ENCODE measurements around the gene OR2M4. TPM values are rescaled to one million over a fixed set of nuclear protein-coding genes. Genes with fewer than 3 reads are reported as not detected.

The OR2M4 gene
- total and polyA plus RNA-seq, 2 of the 4 experiments (the other 2 are of a cell fraction), result not detected

DNA sequence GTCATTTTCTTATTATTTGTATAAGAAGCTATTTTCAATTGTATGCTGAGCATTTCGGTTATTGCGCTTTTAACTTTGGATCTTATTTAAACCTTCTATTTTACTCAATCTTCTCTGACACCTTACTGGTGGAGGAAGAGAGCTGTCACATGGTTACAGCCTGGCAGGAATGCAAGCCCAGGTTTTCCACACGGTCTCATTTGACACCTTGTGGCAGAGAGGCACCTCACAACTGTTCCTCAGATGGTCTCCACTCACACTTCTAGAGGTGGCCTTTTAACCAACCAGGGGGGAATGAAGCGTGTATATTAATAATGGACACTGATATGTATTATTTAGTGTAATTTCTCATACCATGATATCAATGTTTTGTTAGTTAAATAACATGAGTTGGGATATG is 37.0 kb downstream of the OR2M4 start:
- no peak overlapping the region for H2BK5ac ChIP-seq (ENCODE audit: low read depth, low read length, poor library complexity, severe bottlenecking)
- POLR2A ChIA-PET (ENCODE audit: unreplicated experiment), result no interaction called here
- no peaks in the 10 kb centered on the region; the same call in 1 of the 2 replicates for H3K9me3 ChIP-seq (ENCODE audit: control insufficient read depth, insufficient read depth, low read length)
- H3K9me1 ChIP-seq (ENCODE audit: insufficient read depth, low read length), result no peaks in the 10 kb centered on the region
- no peak overlapping the region for H3K23ac ChIP-seq (ENCODE audit: low read depth, low read length)
- intact Hi-C loops (cut with micrococcal nuclease), result no loop called here
- no peak overlapping the region for H3K4ac ChIP-seq (ENCODE audit: low read depth, low read length)
- no TSS peak for BruUV-seq (replicated peaks)
- no peak overlapping the region for H3K4me3 ChIP-seq (ENCODE audit: insufficient read depth, low read depth, low read length)
- H3K9ac ChIP-seq (ENCODE audit: low read depth, low read length), result no peak overlapping the region
- H3K79me1 ChIP-seq (ENCODE audit: low read depth in 1 of 2, low read length in 2 of 2), result no peaks in the 10 kb centered on the region
- in situ Hi-C loops (cut with MboI; ENCODE audit: low sequenced_read_pairs), result no loop called here
- H4K5ac ChIP-seq (ENCODE audit: low read depth, low read length), result no peak overlapping the region
- dilution Hi-C loops (cut with HindIII; ENCODE audit: low sequenced_read_pairs, unreplicated experiment), result no loop called here
- no peak overlapping the region for H3K14ac ChIP-seq (replicated peaks; ENCODE audit: low read depth, low read length)
- H3K27ac ChIP-seq (ENCODE audit: insufficient read depth, low read length), result no peak overlapping the region
- no peak overlapping the region for H4K8ac ChIP-seq (ENCODE audit: low read depth in 2 of 2, low read length in 2 of 2)
- no peaks in the 10 kb centered on the region for H3K27me3 ChIP-seq (ENCODE audit: control insufficient read depth, insufficient read depth, low read length)
- no peaks in the 10 kb centered on the region for H3K4me1 ChIP-seq (ENCODE audit: control insufficient read depth, insufficient read depth, low read length)
- no peak overlapping the region for H2AFZ ChIP-seq (replicated peaks; ENCODE audit: low read length, poor library complexity)
- H3K56ac ChIP-seq (ENCODE audit: extremely low read depth, insufficient read depth, low read length), result no peak overlapping the region
- TF ChIP-seq, protein P1, sequence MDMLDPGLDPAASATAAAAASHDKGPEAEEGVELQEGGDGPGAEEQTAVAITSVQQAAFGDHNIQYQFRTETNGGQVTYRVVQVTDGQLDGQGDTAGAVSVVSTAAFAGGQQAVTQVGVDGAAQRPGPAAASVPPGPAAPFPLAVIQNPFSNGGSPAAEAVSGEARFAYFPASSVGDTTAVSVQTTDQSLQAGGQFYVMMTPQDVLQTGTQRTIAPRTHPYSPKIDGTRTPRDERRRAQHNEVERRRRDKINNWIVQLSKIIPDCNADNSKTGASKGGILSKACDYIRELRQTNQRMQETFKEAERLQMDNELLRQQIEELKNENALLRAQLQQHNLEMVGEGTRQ (IDR thresholded peaks at IDR 0.05; ENCODE audit: low read depth, low read length), result no peak
- TF ChIP-seq MXI1 (IDR thresholded peaks at IDR 0.05; ENCODE audit: borderline replicate concordance, low read depth, low read length), result no peak
- TF ChIP-seq RAD21 (IDR thresholded peaks at IDR 0.05; ENCODE audit: low read length), result no peak
- TF ChIP-seq CEBPB (IDR thresholded peaks at IDR 0.05; ENCODE audit: low read depth, low read length), result no peak
- no peak for TF ChIP-seq BHLHE40 (IDR thresholded peaks at IDR 0.05; ENCODE audit: low read depth, low read length)
- TF ChIP-seq MAZ (IDR thresholded peaks at IDR 0.05; ENCODE audit: borderline replicate concordance, low read depth, low read length), result no peak
- TF ChIP-seq, protein P2, sequence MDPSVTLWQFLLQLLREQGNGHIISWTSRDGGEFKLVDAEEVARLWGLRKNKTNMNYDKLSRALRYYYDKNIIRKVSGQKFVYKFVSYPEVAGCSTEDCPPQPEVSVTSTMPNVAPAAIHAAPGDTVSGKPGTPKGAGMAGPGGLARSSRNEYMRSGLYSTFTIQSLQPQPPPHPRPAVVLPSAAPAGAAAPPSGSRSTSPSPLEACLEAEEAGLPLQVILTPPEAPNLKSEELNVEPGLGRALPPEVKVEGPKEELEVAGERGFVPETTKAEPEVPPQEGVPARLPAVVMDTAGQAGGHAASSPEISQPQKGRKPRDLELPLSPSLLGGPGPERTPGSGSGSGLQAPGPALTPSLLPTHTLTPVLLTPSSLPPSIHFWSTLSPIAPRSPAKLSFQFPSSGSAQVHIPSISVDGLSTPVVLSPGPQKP (IDR thresholded peaks at IDR 0.05; ENCODE audit: borderline replicate concordance, low read depth, low read length), result no peak
- TF ChIP-seq, protein P3, sequence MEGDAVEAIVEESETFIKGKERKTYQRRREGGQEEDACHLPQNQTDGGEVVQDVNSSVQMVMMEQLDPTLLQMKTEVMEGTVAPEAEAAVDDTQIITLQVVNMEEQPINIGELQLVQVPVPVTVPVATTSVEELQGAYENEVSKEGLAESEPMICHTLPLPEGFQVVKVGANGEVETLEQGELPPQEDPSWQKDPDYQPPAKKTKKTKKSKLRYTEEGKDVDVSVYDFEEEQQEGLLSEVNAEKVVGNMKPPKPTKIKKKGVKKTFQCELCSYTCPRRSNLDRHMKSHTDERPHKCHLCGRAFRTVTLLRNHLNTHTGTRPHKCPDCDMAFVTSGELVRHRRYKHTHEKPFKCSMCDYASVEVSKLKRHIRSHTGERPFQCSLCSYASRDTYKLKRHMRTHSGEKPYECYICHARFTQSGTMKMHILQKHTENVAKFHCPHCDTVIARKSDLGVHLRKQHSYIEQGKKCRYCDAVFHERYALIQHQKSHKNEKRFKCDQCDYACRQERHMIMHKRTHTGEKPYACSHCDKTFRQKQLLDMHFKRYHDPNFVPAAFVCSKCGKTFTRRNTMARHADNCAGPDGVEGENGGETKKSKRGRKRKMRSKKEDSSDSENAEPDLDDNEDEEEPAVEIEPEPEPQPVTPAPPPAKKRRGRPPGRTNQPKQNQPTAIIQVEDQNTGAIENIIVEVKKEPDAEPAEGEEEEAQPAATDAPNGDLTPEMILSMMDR (conservative IDR thresholded peaks at IDR 0.05; ENCODE audit: low read depth, low read length), result no peak
- no peak for TF ChIP-seq CHD1 (IDR thresholded peaks at IDR 0.05; ENCODE audit: low read depth, low read length)
- no peak for TF ChIP-seq SMC3 (IDR thresholded peaks at IDR 0.05; ENCODE audit: low read depth, low read length)
- no peak for TF ChIP-seq NFE2L2 (IDR thresholded peaks at IDR 0.05; ENCODE audit: low read depth, low read length)
- no peak for TF ChIP-seq MAFK (IDR thresholded peaks at IDR 0.05; ENCODE audit: low read depth, low read length)
- H2BK120ac ChIP-seq (ENCODE audit: low read depth, low read length), result no peak overlapping the region
- no peak overlapping the region for H2AK5ac ChIP-seq (ENCODE audit: low read depth, low read length)
- no CpG with 5 or more reads among the region's 4 CpGs for WGBS, 2 experiments (ENCODE audit: extremely low coverage in 2 of 2, insufficient read length in 1 of 2)
- no peaks in the 10 kb centered on the region for H3K36me3 ChIP-seq (ENCODE audit: control insufficient read depth, insufficient read depth, low read length)
- no peak overlapping the region for H2AK9ac ChIP-seq (replicated peaks; ENCODE audit: low read depth, low read length, poor library complexity)
- no peak overlapping the region for H3K18ac ChIP-seq (ENCODE audit: low read depth, low read length)
- no peak overlapping the region for H3K4me2 ChIP-seq (ENCODE audit: low read depth, low read length)
- DNase-seq (no peak), ATAC-seq (ENCODE audit: low read depth) (no peak)
- H4K20me1 ChIP-seq (ENCODE audit: insufficient read depth, low read length), result no peaks in the 10 kb centered on the region
- no peak overlapping the region for H2BK20ac ChIP-seq (ENCODE audit: low read depth, low read length)
- CTCF ChIA-PET, result no interaction called here
- no peak overlapping the region for H4K91ac ChIP-seq (ENCODE audit: insufficient read depth, low read depth, low read length)
- H2BK15ac ChIP-seq (ENCODE audit: low read depth, low read length), result no peak overlapping the region

Data from IMR-90 (cell line).